Chondrocyte (in vitro differentiated cells): Measurements from ENCODE around the gene CCDC106. TPM values are rescaled to one million over a fixed set of nuclear protein-coding genes. Genes with fewer than 3 reads are reported as not detected.

ENCODE experiments used
- DNase-seq: peaks from one replicate; pipeline ENCODE4 v3.0.0; 2021; ENCODE audit warnings: mixed read lengths, low spot score
- H3K27ac Mint-ChIP-seq: one replicate; pipeline ENCODE4 v1.8.0; 2021; ENCODE audit warnings: mild to moderate bottlenecking, moderate library complexity, mixed read lengths; ENCODE audit not compliant: unreplicated experiment
- H3K27me3 Mint-ChIP-seq: 2 replicates; pipeline ENCODE4 v1.8.0; 2021; ENCODE audit warnings: low read depth, mixed read lengths
- H3K36me3 Mint-ChIP-seq: 2 replicates; pipeline ENCODE4 v1.8.0; 2021; ENCODE audit warnings: low read depth, mixed read lengths
- H3K4me1 Mint-ChIP-seq: 2 replicates; pipeline ENCODE4 v1.8.0; 2021; ENCODE audit warnings: low read depth, mild to moderate bottlenecking, mixed read lengths
- H3K4me3 Mint-ChIP-seq: one replicate; pipeline ENCODE4 v1.8.0; 2021; ENCODE audit warnings: mild to moderate bottlenecking, moderate library complexity, mixed read lengths; ENCODE audit not compliant: unreplicated experiment
- H3K9me3 Mint-ChIP-seq: 2 replicates; pipeline ENCODE4 v1.8.0; 2021; ENCODE audit warnings: low read depth, mixed read lengths
- total RNA-seq: library from RNA; stranded (reverse); gene quantifications from 3 replicates; pipeline ENCODE4 v1.2.1, GENCODE V29; 2021
- TF ChIP-seq, protein P1 (sequence below): fragments of 200-600 bp; sonication (generic); IDR thresholded peaks from 2 replicates; pipeline ENCODE4 v1.5.0; 2021; ENCODE audit warnings: antibody characterized with exemption, mild to moderate bottlenecking, moderate library complexity

CCDC106 gene
- total RNA-seq, 1 donor from 2014 or later: 20.9 TPM

DNA sequence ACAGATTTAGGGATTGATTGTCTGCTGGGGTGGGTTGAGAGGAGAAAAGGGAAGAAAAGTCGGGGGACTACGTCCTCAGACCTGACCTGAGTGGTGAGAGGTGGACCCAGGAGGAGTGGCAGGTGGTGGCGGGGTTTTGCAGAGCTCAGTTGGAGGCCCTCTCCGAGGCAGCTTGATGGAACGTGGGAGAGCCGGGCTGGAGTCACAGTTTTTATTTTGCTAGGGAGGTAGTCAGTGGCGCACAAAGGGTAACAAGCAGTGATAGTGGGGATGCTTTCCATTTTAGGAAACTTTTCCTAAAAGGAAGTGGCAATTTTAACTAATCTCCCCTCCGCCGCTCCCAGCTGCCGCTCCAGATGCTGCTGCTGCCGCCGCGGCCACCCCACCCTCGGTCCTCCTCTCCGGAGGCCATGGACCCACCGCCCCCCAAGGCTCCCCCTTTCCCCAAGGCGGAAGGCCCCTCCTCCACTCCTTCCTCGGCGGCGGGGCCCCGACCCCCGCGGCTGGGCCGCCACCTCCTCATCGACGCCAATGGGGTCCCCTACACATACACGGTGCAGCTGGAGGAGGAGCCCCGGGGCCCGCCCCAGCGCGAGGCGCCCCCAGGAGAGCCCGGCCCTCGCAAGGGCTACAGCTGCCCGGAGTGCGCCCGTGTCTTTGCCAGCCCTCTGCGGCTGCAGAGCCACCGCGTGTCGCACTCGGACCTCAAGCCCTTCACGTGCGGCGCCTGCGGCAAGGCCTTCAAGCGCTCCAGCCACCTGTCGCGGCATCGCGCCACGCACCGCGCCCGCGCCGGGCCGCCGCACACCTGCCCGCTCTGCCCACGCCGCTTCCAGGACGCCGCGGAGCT, 5.6 kb upstream of the CCDC106 start:
- Mint-ChIP-seq H3K27ac (peak overlapping the region; percentile 97), H3K9me3 (no peaks in the 10 kb centered on the region), H3K36me3 (peaks cover 9% of the 10 kb centered on the region), H3K4me1 (peaks cover 59% of the 10 kb centered on the region), H3K27me3 (no peaks in the 10 kb centered on the region), H3K4me3 (peak overlapping the region; percentile 84)
- DNase-seq: no peak
- TF ChIP-seq, protein P1, sequence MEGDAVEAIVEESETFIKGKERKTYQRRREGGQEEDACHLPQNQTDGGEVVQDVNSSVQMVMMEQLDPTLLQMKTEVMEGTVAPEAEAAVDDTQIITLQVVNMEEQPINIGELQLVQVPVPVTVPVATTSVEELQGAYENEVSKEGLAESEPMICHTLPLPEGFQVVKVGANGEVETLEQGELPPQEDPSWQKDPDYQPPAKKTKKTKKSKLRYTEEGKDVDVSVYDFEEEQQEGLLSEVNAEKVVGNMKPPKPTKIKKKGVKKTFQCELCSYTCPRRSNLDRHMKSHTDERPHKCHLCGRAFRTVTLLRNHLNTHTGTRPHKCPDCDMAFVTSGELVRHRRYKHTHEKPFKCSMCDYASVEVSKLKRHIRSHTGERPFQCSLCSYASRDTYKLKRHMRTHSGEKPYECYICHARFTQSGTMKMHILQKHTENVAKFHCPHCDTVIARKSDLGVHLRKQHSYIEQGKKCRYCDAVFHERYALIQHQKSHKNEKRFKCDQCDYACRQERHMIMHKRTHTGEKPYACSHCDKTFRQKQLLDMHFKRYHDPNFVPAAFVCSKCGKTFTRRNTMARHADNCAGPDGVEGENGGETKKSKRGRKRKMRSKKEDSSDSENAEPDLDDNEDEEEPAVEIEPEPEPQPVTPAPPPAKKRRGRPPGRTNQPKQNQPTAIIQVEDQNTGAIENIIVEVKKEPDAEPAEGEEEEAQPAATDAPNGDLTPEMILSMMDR: no peak

DNA sequence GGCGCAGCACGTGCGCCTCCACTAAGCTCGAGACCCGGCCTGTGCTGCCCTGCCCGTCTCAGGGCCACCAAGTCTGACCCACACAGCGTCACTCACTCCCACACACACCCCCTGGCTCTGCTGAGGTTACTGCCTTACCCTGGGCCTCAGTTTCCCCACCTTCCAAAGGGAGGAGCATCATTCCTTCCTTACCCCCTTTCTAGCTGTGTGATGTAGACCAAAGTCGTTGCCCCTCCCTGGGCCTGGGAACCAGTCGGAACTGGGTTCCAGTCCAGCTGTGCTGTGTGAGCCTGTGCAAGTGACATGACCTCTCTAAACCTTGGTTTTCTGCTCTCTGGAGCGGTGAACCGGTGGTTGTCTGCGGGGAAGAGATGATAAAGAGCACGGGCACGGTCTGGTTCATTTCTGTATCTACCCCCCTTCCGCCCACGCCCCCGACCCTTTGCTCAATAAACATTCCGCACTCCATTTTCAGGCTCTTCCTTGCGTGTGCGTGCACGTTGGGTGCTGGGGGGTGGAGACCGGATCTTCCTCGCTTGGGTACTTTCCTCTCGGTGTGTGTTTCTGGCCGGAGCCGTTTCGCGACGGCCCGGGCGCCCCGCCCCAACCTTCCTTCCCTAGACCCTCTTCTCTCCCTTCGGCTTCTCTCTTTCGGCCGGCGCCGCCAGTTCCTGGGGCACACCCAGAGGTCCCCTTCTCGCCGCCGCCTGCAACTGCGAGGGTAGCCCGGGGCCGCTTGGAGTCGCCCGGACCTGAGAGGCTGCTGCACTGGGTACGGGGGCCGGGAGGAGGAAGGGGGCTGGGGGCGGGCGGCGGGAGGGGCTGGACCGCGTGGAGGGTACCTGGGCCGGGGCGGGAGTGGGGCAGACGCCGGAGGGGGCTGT, 4.8 kb upstream of the CCDC106 start, which contains the start of gene ZNF581:
ZNF581 (plus strand) TSS at position 647 of the 884 bp plus-strand sequence. CDS start 923 bp downstream, outside the sequence.
- H3K4me1 Mint-ChIP-seq: peaks cover 55% of the 10 kb centered on the region

GRCh38 chr19:55643887-55644176, 4.2 kb upstream of the CCDC106 start:
- H3K4me3 Mint-ChIP-seq: peak overlapping the region; percentile 84
- H3K9me3 Mint-ChIP-seq: no peaks in the 10 kb centered on the region
- peak overlapping the region; percentile 90 for H3K27ac Mint-ChIP-seq
- H3K4me1 Mint-ChIP-seq: peaks cover 58% of the 10 kb centered on the region
- no peak for DNase-seq
- peaks cover 6% of the 10 kb centered on the region for H3K36me3 Mint-ChIP-seq
- TF ChIP-seq, protein P1: no peak
- H3K27me3 Mint-ChIP-seq: no peaks in the 10 kb centered on the region

More for the DNA sequence above, 4.8 kb upstream of the CCDC106 start, which contains the start of gene ZNF581:
- no peak for DNase-seq
- H3K27ac Mint-ChIP-seq: peak within 1 kb of the TSS; percentile 97
- H3K27me3 Mint-ChIP-seq: no peaks in the 10 kb centered on the region
- peaks cover 6% of the 10 kb centered on the region for H3K36me3 Mint-ChIP-seq
- TF ChIP-seq, protein P1: no peak
- H3K4me3 Mint-ChIP-seq: peak within 1 kb of the TSS; percentile 84
- no peaks in the 10 kb centered on the region for H3K9me3 Mint-ChIP-seq

DNA sequence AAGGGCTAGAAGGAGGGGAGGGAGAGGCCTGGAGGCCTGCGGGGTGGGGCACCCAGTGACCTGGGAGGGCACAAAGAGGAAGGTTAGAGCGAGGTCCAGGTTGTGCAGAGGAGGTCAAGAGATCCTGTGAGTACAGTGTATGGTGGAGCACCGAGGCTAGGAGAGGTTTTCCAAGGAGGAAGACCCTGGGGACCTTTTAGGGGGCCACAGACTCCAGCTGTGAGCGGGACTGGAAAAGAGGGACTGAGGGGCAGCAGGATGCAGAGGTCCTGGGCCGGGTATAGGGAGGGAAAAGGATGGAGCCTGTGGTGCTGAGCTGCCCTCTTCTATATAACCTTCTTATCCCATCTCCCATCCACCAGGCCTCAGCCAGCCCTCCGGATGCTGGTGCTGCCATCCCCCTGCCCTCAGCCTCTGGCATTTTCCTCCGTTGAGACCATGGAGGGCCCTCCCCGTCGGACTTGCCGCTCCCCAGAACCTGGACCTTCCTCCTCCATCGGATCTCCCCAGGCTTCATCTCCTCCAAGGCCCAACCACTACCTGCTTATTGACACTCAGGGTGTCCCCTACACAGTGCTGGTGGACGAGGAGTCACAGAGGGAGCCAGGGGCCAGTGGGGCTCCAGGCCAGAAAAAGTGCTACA, 3.7 kb upstream of the CCDC106 start:
- no peaks in the 10 kb centered on the region for H3K27me3 Mint-ChIP-seq
- peak overlapping the region; percentile 84 for H3K4me3 Mint-ChIP-seq
- peak overlapping the region; percentile 90 for H3K27ac Mint-ChIP-seq
- H3K36me3 Mint-ChIP-seq: peaks cover 5% of the 10 kb centered on the region
- H3K9me3 Mint-ChIP-seq: no peaks in the 10 kb centered on the region
- no peak for DNase-seq
- TF ChIP-seq, protein P1: no peak
- peaks cover 58% of the 10 kb centered on the region for H3K4me1 Mint-ChIP-seq
